Ramos (cell line): ENCODE results near the gene MACROD2.

Experiments used
- in situ Hi-C: fragments of 300-500 bp; cut with MboI; formaldehyde crosslinking; loops from one replicate; pipeline ENCODE4 v1.14.3; 2022; ENCODE audit warnings: low sequenced_read_pairs; ENCODE audit not compliant: unreplicated experiment

Gene MACROD2

GRCh38 chr20:14677455-14677854, 682.1 kb downstream of the MACROD2 start:
- in situ Hi-C loops, result no loop called here

DNA sequence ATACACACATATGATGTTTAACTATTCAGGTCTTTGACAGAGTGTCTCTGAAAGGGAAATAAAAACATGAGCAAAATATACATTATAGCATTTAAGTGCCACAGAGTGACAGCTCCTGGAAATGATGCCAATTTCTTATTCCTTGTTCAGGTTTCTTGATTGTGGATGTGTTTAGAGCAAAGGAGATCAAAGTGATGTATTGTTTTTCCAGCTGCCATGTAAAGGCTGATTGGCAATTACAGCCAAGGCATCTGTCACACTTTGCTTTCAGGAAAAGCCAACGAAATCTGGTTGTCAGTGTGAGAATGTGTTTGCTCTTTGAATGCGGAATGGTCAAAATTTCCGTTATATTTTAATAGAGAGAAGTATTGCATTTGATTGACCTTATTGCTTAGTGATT, 689.9 kb downstream of the MACROD2 start:
- in situ Hi-C loops, result no loop called here

DNA sequence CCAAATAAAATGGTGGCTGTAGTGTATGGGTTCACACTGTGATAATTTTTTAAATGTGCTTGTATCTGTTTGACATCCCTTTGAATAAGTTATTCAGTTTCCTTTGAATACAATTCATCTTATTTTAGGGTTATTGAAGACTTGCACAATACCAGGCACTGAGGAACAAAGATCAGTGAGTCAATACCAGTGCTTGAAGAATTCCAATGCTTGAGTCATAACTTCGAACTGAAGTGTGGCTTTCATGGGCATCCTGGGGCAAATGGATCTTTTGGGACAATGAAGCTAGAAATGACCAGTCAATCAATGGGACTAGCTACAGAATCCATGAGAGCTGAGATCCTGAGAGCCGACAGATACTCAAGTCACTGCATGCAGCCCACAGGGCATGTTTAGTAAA, 692.0 kb downstream of the MACROD2 start:
- in situ Hi-C loops, result no loop called here

GRCh38 chr20:14688005-14688404, 692.7 kb downstream of the MACROD2 start:
- in situ Hi-C loops, result no loop called here

DNA sequence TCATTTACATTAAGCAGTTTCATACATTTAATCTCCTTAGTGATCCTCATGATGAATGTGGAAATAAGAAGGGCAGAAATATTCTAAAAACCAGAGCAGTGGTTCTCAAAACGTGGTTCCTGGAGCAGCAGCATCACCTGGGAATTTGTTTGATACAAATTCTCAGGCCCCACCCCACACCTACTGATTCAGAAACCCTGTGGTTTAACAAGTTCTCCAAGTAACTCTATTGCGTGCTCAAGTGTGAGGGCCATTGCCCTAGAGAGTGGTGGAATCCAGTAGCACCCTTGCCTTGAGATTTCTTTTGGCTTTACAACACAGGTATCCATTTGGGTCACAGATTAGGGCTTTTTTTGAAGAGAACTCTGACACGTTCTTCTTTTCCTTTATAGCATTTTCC, 696.7 kb downstream of the MACROD2 start:
- in situ Hi-C loops, result no loop called here

- in situ Hi-C loops, result no loop called here
Observed at GRCh38 chr20:14696478-14696877, 701.2 kb downstream of the MACROD2 start.

DNA sequence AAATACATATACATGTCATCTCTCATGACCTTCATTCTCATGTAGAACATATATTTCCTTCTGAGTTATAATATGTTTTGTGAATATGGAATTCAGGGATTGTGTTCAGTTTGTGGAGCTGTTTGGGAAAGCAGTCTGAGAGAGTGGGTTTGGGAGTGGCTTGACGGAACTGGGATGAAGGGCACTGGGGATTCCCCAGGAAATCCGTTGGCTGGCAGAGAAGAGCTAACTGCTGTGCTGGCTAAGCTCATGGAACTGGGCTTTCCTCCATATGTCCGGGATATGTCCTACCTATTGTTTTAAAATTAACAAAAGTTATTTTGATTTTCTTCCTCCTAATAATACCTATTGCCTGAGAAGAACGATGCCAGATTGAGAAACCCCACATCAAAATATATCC, 701.6 kb downstream of the MACROD2 start:
- in situ Hi-C loops, result no loop called here

DNA sequence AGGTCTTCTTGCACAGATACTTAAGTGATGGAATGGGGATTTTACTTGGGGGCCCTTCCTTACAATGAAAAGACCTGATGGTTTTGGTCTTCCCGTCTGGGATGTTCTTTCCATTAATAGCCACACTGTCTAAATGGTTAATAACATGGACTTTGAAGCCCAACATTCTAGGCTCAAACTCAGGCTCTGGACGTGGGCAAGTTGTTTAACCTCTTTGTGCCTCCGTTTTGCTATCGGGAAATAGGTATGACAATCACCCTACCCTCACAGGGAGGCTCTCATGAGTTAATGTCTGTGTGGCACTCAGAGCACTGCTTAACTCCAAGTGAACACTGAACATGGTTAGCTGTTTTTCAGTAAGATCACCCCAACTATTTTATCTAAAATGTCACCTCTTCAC, 702.8 kb downstream of the MACROD2 start:
- in situ Hi-C loops, result no loop called here

DNA sequence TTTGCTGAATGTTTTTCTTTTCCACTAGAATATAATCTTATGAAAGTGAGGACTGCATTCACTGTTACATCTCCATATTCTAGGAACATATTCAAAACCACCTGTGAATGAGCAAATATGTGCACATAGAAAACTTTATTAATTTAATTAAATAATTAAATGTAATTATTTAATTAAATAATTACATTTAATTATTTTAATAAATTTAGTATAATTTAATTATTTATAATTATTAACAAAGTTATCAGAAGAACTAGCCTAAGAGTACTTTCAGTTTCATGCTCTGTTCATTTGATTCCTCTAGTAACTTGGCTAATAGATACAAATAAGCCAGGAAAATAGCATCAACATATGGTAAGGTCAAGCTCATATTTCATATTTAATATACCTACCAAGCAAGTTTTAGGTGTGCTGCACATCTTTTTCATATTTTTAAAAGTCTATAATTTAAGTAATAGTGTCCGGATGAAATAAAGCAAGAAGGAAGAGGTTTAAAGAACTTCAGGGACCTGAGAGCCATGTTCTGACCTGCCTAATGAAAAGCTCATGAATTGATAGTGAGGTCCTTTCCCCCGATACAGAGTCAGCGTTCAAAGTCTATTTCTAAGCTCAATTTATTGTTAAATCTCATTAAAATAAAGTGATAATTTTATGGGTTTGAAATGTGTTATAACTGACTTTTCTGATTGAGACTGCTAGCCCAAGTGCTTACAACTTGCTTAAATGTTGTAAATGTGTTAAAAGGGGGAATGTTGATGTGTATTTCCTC, 703.5 kb downstream of the MACROD2 start:
- in situ Hi-C loops, result no loop called here

DNA sequence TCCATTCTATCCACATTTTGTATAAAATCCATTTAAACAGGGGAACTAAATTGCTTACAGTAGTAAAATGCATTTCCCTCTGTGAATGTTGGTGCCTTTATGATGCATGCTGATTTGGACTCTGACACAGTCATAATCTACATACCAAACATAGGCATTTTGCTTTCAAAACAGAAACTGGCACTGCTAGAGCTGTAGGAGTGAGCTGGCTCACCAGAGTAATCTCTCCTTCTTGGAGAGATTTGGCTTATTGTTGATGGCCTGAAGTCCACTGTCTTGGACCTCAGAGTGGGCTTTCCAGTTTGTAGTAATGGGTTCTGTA, 705.3 kb downstream of the MACROD2 start:
- in situ Hi-C loops, result no loop called here

DNA sequence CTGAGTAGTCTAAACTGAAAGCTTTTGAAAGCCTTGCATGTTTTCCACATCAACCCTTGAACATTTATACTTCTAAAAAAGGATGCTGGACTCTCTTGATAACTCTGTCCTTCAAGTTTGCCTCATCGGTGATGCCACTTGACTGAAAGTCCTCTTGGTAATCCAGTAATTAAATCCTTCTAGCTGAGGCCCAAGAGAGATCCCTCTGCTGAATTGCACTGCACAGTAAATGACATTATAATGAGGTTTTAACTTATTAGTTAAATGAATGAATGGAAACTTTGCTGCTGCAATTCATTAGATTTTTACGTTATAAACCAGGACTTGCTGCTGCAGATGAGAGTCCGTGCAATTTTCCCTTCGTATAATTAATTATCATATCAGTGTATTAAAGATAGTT, 706.0 kb downstream of the MACROD2 start:
- in situ Hi-C loops, result no loop called here

- in situ Hi-C loops, result no loop called here
Observed at GRCh38 chr20:14706555-14706954, 711.2 kb downstream of the MACROD2 start.

GRCh38 chr20:14707026-14707680, 711.8 kb downstream of the MACROD2 start:
- in situ Hi-C loops, result no loop called here

DNA sequence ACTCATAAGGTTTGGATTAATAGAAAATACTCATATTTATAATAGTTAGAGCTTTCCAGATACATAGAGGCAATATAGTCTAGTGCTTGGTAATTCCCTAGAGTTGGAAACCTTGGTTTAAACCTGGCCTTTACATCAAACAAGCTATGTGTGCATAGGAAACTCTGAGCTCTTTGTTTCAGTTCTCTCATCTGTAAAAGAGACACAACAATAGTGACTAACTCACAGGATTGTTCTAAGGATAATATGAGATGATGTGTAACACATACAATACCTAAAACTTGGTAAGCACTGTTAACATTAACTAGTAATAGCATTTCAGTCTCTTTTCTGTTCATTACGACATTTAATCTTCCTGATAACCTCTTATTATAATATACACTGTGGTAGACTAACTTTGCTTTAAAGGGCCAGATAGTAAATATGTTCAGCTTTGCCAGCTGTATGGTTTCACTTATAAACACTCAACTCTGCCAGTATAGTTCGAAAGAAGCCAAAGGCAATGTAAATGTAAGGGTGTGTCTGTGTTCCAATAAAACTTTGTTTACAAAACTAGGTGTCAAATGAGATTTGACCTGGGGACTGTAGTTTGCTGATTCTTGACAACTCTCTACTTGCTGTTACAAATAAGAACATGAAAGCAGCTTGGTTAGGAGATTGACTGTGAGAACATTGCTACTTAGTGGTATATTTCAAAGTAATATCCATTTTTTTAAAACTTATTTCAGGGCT, 712.7 kb downstream of the MACROD2 start:
- in situ Hi-C loops, result no loop called here

DNA sequence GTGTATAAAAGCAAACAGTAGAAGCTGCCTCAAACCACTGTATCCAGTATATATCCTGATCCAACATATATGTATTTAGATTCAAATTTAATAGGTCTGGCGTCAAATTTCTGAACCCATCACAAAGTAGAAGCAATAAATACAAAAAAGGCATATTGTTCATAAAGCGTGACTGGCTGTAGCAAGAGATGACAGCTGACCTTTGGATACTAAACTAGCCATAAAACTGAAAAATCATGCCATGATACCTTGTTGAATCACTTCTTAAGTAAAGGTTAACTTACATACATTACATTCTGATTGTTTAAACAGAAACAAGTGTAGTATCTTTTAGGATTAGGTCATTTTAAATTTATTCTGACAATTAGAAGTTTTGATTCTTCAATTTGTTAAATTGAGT, 714.1 kb downstream of the MACROD2 start:
- in situ Hi-C loops, result no loop called here

DNA sequence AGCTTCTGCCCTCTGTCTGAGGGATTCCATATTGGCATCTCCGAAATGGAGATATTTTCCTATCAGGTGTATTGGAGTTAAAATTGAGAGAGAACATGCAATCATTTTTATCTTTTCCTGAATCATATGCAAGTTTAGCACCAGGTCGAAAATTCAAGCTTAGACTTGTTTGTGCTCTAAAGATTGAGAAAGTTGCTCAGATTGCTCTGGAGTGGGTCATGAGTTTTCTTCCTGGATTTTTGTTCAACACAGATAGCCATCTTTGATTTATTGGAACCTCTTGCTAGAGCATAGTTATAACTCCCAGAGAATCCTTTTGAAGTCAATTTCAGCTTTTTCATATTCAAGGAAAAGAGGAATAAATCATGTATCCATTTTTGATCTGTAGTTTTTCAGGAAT, 715.6 kb downstream of the MACROD2 start:
- in situ Hi-C loops, result no loop called here

- in situ Hi-C loops, result no loop called here
Observed at GRCh38 chr20:14711652-14712051, 716.3 kb downstream of the MACROD2 start.

DNA sequence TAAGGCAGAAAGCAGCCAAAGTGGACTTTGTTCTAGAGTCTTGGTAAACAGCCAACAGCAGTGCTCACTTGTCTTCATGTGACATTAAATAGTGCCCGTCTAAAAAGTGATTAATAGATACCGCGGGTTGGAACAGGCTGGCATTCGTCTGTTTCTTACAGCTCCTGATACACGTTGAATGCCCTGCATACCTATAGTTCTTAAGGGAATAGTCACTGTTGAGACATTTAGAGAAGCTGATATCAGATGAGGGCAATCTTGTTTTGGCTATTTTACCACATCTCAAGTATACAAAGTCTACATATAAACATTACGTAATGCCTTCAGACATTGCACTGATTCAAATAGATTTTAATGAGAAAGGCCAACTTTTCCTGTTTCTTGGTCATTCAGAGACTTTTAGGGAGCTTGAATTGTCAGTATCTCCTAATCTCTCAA, 717.0 kb downstream of the MACROD2 start:
- in situ Hi-C loops, result no loop called here

- in situ Hi-C loops, result no loop called here
Observed at GRCh38 chr20:14715400-14715799, 720.1 kb downstream of the MACROD2 start.

GRCh38 chr20:14716351-14716801, 721.1 kb downstream of the MACROD2 start:
- in situ Hi-C loops, result no loop called here
